Chondrocyte (in vitro differentiated cells): ENCODE data around the gene PRR14L. TPM values are rescaled to one million over a fixed set of nuclear protein-coding genes. Genes with fewer than 3 reads are reported as not detected.
A peak's percentile ranks its signal among the peaks of the same experiment; 100 is the strongest.

ENCODE experiments used
- DNase-seq: peaks from one replicate; pipeline ENCODE4 v3.0.0; 2021; ENCODE audit warnings: mixed read lengths, low spot score
- H3K27ac Mint-ChIP-seq: one replicate; pipeline ENCODE4 v1.8.0; 2021; ENCODE audit warnings: mild to moderate bottlenecking, moderate library complexity, mixed read lengths; ENCODE audit not compliant: unreplicated experiment
- H3K27me3 Mint-ChIP-seq: 2 replicates; pipeline ENCODE4 v1.8.0; 2021; ENCODE audit warnings: low read depth, mixed read lengths
- H3K36me3 Mint-ChIP-seq: 2 replicates; pipeline ENCODE4 v1.8.0; 2021; ENCODE audit warnings: low read depth, mixed read lengths
- H3K4me1 Mint-ChIP-seq: 2 replicates; pipeline ENCODE4 v1.8.0; 2021; ENCODE audit warnings: low read depth, mild to moderate bottlenecking, mixed read lengths
- H3K4me3 Mint-ChIP-seq: one replicate; pipeline ENCODE4 v1.8.0; 2021; ENCODE audit warnings: mild to moderate bottlenecking, moderate library complexity, mixed read lengths; ENCODE audit not compliant: unreplicated experiment
- H3K9me3 Mint-ChIP-seq: 2 replicates; pipeline ENCODE4 v1.8.0; 2021; ENCODE audit warnings: low read depth, mixed read lengths
- total RNA-seq: library from RNA; stranded (reverse); gene quantifications from 3 replicates; pipeline ENCODE4 v1.2.1, GENCODE V29; 2021
- TF ChIP-seq, protein P1 (sequence below): fragments of 200-600 bp; sonication (generic); IDR thresholded peaks from 2 replicates; pipeline ENCODE4 v1.5.0; 2021; ENCODE audit warnings: antibody characterized with exemption, mild to moderate bottlenecking, moderate library complexity

PRR14L gene
- total RNA-seq, 1 donor from 2014 or later: 49.1 TPM

DNA sequence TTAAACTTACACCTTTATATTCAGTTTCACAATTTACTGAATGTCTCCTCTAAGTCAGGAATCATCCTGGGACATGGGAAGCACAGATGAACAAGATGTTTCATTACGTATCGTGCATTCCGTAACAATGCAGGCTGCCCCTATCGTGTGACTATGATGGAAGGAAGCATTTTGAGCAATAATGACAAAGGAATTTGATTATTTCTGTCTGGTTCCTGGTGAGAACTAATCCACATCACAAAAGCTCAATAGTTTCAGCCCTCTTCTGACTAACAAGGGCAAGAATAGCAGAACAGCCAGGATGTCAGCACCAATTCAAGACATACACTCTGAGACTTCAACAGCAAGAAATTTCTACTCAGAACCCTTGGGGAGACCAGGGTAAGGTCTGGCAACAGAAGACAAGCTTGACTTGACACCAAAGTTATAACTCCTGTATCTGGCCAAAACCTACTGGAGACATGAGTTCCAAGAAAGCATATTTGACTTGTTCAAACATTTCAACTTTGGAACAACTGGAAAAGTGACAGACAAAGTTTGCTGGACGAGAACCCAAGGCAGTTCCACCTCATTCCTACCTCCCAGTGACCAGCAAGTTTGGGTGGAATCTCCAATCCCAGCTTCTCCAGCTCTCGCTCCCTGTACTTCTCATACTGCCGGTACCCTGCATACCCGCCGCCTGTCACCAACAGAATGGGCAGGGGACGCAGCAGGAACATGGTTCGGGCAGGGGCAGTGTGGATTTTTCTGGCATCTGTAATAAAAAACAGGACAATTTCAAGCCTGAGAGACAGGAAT is 102.2 kb downstream of the PRR14L start:
- peak overlapping the region; percentile 41 for H3K27ac Mint-ChIP-seq
- no peaks in the 10 kb centered on the region for H3K27me3 Mint-ChIP-seq
- H3K9me3 Mint-ChIP-seq: no peaks in the 10 kb centered on the region
- peaks cover 25% of the 10 kb centered on the region for H3K4me1 Mint-ChIP-seq
- H3K4me3 Mint-ChIP-seq: no peak overlapping the region
- TF ChIP-seq, protein P1, sequence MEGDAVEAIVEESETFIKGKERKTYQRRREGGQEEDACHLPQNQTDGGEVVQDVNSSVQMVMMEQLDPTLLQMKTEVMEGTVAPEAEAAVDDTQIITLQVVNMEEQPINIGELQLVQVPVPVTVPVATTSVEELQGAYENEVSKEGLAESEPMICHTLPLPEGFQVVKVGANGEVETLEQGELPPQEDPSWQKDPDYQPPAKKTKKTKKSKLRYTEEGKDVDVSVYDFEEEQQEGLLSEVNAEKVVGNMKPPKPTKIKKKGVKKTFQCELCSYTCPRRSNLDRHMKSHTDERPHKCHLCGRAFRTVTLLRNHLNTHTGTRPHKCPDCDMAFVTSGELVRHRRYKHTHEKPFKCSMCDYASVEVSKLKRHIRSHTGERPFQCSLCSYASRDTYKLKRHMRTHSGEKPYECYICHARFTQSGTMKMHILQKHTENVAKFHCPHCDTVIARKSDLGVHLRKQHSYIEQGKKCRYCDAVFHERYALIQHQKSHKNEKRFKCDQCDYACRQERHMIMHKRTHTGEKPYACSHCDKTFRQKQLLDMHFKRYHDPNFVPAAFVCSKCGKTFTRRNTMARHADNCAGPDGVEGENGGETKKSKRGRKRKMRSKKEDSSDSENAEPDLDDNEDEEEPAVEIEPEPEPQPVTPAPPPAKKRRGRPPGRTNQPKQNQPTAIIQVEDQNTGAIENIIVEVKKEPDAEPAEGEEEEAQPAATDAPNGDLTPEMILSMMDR: no peak
- H3K36me3 Mint-ChIP-seq: peaks cover 9% of the 10 kb centered on the region
- DNase-seq: no peak

DNA sequence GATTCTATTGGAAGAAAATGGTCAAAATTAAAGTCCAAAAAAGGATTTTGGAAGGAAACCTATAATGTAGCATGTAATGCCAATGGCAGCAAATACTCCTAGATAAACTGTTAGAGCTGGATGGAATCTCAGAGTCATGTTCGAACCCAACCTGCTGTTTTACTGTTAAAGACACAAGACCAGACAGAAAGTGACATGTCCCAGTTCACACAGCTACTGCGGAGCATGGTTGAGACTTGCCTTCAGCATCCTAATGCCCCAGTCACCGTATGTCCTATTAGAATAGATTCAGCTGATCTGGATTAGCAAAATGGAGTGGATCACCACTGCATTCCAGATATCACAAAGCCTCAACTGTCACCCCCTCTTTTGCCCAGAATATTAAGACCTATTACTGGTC is 102.9 kb downstream of the PRR14L start:
- DNase-seq: no peak
- Mint-ChIP-seq H3K4me1 (peaks cover 25% of the 10 kb centered on the region), H3K4me3 (no peak overlapping the region), H3K9me3 (no peaks in the 10 kb centered on the region), H3K27ac (no peak overlapping the region), H3K36me3 (peaks cover 9% of the 10 kb centered on the region), H3K27me3 (no peaks in the 10 kb centered on the region)
- TF ChIP-seq, protein P1: no peak

DNA sequence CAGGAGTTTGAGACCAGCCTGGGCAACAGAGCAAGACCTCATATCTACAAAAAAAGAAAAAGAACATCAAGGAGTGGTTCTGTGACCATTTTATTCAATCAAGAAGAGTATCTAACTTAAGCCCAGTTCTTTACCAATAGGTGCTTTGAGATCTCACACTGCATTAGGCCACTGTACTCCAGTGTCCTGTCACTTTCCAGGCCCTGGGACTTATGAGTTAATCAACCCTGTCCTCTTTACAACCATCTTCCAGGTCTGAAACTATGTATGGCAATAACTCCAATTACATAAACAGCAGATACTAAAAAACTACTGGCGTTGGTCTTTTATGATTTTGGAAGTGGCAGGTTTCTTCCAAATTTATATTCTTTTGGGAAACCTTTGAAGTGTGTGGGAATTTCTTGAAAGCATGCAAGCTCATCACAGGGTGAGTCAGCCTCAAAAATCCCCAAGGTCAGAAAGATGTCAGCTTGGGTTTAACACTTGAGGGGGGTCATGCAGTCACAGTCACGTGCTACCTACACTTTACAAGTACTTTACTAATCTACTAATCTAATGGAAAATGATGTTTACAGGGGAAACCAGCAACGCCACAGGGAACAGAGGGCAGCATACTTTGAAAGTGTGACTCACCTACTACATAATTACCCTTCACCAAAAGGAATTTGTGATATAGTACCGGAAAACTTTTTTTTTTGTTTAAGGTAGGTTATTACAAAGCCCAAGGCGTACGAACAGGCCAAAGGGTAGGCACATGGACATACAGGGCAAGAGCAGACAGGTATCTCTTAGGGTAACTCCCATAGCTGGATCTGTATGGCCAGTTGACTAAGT is 103.5 kb downstream of the PRR14L start:
- no peak overlapping the region for H3K4me3 Mint-ChIP-seq
- no peaks in the 10 kb centered on the region for H3K27me3 Mint-ChIP-seq
- H3K4me1 Mint-ChIP-seq: peaks cover 25% of the 10 kb centered on the region
- H3K36me3 Mint-ChIP-seq: peaks cover 9% of the 10 kb centered on the region
- peak overlapping the region; percentile 89 for H3K27ac Mint-ChIP-seq
- TF ChIP-seq, protein P1: no peak
- no peak for DNase-seq
- H3K9me3 Mint-ChIP-seq: no peaks in the 10 kb centered on the region

DNA sequence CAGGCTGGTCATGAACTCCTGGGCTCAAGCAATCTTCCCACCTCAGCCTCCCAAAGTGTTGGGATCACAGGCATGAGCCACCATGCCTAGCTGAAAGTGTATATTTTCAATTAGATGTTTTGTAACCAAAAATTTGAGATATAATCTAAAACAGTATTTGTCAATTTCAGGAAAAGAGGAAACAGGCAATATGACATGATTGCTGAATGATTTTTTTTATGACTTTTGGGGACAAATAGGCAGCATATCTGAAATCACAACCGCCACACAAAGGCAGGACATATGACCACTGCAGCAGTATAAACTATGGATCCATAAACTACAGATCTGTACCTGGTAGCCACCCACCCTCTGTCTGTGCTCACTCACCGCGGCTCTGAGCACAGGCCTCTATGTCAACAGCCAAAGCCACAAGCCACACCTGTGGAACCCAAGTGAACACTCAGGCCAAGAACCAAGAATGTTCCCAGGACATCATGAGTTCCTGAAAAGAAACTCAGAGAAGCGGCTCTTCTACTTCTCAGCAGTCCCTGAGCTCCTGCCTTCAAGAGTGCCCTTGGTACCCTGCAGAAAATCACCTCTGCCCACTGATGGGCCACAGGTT is 110.4 kb downstream of the PRR14L start:
- H3K9me3 Mint-ChIP-seq: no peaks in the 10 kb centered on the region
- no peaks in the 10 kb centered on the region for H3K27me3 Mint-ChIP-seq
- H3K27ac Mint-ChIP-seq: no peak overlapping the region
- H3K4me1 Mint-ChIP-seq: peaks cover 17% of the 10 kb centered on the region
- H3K4me3 Mint-ChIP-seq: no peak overlapping the region
- no peak for DNase-seq
- TF ChIP-seq, protein P1: no peak
- H3K36me3 Mint-ChIP-seq: peaks cover 5% of the 10 kb centered on the region
